Stimulated activated CD8-positive, alpha-beta memory T cell treated with anti-CD3 and anti-CD28 coated beads, Interleukin-15, amount 100 ng/mL, for 24 hours (primary cell): ENCODE measurements around the gene CYB5R4.
"Not testable (repeated sequence)": the region's sequence is repeated elsewhere in the genome, so short reads cannot be mapped to it uniquely, and the experiment has no call there.

ENCODE experiments used
- DNase-seq: peaks from one replicate; pipeline ENCODE4 v3.0.0-alpha.2; 2020; ENCODE audit warnings: low read depth

CYB5R4 gene

DNA sequence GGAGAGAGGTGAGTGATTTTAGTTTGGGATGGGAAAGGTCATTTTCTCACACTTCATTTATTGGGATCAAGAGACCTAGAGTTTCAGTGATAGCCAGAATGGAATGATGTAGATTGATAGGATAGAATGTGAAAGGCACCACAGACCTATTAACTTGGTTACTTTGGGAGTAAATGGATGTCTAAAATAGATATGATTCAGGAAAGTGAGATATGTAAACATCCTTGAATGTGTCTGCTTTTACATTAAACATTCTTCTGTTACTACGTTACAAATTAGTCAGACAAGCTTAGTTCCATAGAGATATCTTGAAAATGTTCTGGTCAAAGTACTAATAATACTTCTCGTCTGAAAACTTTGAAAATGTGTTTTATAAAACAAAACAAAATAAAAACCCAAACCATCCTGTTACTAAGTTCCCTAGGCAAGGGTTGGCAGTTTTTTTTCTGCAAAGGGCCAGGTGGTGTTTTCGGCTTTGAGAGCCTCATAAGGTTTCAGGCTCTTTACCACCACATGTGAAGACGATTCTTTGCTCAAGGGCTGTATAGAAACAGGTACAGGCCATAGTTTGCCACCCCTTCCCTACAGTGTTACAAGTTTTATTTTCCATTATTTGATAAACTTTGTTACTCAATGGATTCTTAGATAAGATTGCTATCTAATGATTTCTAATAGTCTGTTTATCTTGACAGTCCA, 3.4 kb downstream of the CYB5R4 start:
- no peak for DNase-seq

DNA sequence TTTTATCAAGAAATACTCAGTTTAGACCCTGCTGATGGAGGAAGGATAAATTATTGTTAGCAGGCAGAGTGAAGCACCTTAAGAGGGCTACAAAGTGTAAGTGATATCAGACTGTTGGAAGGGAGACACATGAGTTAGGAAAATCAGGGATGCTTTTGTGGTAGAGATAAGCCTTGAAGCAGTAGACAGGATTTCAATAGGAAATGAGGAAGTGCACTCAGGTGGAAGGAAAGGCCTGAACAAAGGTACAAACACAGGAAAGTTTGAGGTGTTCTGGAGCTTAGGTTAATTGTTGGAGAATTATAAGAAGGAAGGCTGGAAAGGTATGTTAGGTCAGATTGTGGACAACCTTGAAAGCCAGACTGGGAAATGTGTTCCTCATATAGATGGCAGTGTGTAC, 7.6 kb downstream of the CYB5R4 start:
- DNase-seq, result no peak

DNA sequence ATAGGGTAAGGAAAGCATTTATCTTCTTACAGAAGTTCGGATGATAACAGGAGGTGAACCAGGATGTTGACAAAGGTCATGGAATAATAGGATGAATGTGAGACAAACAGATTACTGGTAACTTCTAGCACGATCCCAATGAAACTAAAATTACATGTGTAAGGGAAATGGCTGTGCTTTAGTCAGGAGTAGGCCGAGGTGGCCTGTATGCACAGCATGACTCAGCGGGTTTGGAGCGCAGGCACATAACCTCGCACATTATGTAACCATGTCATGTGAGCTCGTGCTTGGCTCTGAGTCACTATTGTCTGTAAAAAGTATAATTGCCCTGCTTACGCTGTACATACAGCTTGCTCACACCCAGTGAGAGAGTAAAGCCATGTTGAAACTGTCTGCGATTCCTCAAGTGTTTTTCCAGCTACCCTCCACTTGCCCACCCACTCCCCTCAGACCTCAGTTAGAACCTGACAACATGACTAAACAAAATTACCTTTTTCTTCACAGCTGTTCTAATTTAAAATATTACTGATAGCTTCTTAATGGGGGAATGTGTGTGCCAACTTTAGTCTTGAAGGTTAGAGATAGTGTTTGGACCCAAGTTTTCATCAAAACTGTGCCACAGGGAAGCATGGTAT, 8.2 kb downstream of the CYB5R4 start:
- DNase-seq, result no peak

DNA sequence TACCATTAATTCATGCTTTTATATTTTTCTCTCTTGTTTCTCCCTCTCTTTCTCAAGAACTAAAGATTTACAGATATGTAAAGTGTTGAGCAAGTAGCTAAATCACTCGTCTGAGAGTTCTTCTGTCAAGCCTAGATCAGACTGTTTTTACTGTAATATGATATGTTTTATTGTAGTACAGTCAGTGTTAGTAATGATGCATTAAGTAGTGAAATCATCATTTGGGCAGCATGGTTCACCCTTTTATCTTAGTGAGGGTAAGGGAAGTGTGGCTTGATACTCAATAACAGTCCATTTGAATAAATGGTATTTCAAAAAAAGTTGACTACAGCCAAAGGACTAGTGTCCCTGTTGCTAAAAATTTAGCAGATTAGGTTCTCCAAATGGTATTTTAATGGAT, 9.2 kb downstream of the CYB5R4 start:
- DNase-seq, result no peak

DNA sequence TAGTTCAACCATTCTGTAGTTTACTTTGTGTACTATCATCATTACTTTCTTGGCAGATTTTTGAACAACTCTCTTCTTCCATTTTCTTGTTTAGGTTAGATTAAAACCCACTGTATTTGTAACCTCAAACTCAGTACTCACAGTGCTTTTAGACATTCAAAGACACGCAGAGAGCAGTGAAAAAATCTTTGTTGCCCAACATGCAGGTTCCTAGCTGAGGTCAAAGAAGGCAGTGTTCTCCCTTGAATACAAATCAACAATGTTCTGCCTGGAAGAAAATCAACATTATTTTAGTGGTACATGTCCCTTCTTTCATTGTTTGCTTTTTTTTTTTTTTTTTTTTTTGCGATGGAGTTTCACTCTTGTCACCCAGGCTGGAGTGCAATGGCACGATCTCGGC, 11.2 kb downstream of the CYB5R4 start:
- DNase-seq, result no peak

DNA sequence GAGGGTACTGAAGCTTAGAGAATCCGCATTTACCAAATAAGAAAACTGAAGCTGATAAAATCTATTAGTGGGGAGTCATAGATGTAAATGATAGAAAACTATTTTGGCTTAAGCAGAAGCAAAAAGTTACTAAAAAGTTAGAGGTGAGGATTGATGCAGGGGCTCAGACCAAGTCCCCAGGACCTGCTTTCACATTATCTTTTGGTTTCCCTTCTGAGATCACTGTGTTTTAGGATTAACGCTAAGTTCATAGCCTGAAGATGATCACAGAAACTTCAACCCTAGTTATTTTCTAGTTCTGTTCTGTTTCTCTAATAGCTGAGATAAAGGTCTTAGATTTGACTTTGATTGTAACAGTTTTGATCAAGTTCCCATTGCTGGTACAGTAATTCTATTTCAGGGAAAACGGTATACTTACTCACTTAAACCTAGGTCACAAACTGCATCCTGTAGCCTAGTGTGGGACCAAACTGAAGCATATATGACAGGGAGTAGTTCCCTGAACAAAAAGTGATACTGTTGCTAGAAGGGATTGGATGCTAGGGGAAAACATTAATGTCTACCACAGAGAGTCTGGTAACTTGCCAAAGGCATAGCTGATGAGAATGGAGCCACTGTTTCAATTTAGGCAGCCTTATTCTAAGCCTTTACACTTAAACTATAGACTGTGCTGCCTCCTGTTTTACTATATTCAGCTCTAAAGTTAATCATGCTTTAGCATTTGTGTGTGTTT, 13.1 kb downstream of the CYB5R4 start:
- no peak for DNase-seq

DNA sequence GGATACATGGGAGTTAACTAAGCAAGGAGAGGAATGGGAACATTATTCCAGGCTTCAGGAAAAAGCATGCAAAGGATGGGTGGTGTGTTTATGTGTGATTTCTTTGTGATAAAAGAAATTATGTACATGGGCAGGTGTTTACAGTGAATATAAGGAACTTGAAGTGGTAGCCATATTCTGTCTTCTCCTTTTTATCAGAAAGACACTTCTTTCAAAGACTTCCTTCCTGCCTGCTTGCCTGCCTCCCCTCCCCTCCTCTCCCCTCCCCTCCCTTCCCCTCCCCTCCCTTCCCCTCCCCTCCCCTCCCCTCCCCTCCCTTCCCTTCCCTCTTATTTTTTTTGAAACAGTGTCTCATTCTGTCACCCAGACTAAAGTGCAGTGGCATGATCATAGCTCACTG, 14.4 kb downstream of the CYB5R4 start:
- no peak for DNase-seq

DNA sequence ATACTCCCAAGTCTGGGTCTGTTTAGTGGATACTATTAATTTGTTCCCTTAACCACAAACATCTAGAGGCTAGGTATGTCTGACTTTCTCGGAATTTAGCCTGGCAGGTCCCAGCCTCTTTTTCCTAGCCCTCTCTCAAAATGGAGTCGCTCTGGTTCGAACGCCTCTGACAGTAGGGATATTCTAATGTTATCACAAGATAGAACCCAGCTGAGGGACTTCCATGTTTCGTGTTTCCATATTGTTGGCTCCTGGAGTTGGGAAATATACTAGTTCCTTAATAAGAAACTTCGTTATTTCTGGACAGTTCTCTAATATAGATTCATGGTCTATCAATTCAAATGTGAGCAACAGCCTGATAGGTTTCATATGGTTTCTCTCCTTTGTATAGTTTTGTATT, 16.4 kb downstream of the CYB5R4 start:
- DNase-seq, result no peak

DNA sequence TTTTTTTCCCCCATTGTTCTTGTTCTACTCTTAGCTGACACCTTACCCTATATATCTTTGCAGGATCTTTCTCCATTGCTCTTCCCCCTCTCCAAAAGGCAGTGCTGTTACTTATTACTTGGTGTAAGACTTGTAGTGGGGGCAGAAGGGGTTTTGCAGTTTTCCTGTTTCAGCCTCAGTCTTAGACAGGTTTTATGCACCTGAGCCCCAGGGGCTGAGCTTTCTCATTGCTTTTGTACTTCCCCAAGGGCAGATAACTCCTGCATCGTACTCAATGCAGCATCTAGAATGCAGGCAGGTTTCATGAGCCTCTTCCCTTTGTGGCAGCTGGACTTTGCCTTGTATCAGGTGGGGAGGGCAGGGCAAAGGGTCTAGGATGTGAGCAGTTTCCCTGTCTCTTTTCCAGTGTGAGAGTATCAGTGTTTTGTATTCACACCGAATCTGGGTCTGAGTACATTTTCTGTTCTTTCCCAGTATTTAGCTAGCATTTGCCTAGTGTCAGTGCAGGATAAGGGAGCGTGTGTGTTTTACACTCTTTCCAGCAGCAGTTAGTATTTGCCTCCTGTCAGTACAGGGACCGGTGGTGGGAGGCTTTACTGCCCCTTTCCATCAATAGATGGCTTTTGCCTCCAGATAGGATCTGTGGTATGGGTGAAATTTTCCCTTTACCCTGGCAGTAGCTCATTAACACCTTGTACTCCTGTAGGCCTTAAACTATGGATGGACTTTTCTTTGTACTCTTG, 19.6 kb downstream of the CYB5R4 start:
- DNase-seq, result no peak

DNA sequence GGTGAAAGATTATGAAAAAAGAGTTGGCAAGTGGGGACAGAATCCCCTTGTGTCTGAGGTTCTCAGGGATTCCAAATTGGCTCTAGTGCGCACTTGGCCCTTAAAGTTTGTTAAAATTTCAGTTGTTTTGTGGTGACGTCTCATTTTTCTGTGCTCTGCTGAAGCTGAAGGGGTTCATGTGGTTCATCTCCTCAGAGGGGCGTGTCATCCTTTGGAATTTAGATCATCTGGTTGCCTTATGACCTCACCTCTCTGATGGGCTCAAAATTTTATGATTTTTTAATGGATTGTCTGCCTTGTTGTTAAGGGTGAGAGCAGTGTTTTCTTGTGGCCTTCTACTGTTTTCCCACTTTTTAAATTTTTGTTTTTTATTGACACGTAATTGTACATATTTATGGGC, 20.3 kb downstream of the CYB5R4 start:
- no peak for DNase-seq

DNA sequence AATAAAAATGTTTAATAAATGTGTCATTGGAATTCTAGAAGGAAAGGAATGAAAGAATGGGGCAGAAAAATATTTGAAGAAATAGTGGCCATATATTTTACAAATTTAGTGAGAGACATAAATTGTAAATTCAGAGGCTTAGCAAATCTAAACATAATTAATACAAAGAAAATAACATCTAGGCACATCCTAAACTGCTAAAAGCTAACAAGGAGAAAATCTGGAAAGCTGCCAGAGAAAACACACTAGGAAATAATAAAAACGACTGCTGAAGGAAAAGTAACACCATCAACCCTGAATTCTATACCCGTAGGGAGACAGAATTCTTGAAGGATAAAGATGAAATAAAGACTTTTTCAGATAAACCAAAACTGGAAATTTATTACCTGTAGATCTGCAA, 23.8 kb downstream of the CYB5R4 start:
- DNase-seq, result no peak

DNA sequence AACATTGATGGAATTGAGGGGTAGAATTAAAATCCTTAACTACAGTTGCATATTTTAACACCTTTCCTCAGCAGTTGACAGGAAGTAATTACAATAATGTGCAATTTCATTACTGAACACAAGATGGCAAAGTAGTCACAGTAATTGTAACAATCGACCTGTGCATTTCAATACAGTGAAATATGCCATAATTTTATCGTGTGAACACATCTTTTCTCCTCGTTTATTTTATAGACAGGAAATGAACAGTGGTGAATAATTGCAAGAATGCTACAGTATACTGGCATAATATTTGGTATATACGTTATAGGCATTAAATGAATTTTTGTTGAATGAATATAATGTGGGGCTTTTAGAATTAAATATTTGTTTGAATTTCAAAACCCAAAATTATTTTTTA, 25.0 kb downstream of the CYB5R4 start:
- no peak for DNase-seq

DNA sequence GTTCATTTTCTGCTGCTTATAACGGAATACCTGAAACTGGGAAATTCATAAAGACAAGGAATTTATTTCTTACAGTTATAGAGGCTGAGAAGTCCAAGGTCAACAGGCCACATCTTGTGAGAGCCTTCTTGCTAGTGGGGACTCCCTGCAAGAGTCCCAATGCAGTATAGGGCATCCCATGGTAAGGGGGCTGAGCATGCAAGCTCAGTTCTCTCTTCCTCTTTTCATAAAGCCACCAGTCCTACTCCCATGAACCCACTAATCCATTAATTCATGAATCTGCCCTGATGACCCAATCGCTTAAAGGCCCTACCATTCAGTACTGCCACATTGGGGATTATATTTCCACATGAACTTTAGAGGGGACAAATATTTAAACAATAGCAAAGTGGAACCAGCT, 26.5 kb downstream of the CYB5R4 start:
- no peak for DNase-seq

DNA sequence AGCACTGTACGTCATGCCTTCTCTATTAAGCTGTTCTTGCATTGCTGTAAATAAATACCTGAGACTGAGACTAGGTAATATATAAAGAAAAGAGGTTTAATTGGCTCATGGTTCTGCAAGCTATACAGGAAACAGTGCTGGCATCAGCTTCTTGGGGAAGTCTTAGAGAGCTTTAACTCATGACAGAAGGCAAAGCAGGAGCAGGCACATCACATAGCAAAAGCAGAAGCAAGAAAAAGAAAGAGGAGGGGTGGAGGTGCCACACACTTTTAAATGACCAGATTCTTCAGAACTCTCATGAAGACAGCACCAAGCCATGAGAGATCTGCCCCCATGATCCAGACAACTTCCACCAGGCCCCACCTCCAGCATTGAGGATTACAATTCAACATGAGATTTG, 30.1 kb downstream of the CYB5R4 start:
- DNase-seq, result no peak

DNA sequence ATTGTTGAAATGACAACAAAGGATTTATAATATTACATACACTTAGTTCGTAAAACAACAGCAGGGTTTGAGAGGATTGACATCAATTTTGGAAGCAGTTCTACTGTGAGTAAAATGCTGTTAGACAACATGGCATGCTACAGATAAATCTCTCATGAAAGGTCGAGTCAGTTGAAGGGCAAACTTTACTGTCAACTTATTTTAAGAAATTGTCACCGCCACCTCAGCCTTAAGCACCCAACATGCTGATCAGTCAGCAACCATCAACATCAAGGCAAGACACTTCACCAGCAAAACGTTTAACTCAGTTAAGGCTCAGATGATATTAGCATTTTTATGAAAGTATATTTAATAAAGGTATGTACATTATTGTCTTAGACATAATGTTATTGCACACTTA, 31.0 kb downstream of the CYB5R4 start:
- no peak for DNase-seq

DNA sequence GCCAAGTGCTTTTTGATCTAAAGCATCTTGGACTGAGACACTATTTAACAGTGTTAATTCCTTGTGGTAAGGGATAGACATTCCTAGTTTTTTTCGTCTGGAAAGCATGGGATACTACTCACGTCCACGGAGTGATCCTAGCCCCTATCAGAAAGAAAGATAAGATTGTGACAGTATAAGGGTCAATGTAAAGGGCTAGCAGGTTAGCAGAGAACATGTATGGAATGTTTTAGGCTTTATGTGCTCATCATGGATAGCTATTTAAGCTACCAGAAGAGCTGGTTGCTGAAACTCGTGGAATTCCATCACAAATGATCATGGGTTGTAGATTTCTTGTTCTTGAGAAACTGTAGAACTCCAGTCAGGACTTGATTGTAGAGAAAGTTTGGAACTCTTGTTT, 32.1 kb downstream of the CYB5R4 start:
- DNase-seq, result no peak

DNA sequence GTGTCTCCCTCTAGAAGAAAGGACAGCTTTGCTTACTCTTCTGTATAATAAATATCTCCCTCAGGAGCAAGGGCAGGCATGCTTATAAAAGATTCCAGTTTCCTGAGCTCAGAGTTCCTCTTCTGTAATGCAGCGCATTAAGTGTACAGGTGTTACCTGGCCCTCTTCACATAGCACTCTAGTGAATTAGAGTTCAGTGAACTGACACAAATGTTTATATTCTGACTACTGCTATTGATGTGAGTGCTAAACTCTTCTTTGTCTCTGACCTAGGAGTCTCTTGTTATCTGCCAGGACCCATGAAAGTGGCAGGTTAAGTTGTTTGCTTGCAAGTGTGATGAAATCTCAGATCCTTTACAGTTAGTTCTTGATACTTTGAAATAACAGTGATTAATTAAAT, 33.5 kb downstream of the CYB5R4 start:
- no peak for DNase-seq

DNA sequence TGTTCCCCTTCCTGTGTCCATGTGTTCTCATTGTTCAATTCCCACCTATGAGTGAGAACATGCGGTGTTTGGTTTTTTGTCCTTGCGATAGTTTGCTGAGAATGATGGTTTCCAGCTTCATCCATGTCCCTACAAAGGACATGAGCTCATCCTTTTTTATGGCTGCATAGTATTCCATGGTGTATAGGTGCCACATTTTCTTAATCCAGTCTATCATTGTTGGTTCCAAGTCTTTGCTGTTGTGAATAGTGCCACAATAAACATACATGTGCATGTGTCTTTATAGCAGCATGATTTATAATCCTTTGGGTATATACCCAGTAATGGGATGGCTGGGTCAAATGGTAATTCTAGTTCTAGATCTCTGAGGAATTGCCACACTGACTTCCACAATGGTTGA, 37.6 kb downstream of the CYB5R4 start:
- DNase-seq, result not testable (repeated sequence)

DNA sequence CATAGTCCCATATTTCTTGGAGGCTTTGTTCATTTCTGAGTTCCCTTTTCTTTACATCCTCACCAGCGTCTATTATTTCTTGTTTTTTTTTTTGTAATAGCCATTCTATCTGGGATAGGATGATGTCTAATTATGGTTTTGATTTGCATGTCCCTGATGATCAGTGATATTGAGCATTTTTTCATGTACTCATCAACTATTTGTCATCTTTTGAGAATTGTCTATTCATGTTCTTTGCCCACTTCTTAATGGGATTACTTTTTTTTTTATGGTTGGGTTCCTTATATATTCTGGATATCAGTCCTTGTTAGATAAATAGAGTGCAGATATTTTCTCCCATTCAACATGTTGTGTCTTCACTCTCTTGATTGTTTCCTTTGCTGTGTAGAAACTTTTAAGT, 42.1 kb downstream of the CYB5R4 start:
- DNase-seq, result no peak

DNA sequence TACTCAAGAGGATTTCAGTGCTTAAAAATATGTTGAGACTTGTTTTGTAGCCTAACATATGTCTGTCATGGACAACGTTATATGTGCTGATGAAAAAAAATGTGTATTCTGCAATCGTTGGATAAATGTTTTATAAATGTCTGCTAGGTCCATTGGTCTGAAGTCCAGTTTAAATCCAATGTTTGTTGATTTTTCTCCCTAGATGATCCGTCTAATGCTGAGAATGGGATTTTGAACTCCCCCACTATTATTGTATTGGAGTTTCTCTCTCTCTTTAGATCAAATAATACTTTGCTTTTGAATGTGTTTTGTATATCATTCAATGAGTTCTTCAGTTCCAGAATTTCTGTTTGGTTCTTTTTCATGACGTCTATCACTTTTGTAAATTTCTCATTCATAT, 44.9 kb downstream of the CYB5R4 start:
- DNase-seq, result no peak

DNA sequence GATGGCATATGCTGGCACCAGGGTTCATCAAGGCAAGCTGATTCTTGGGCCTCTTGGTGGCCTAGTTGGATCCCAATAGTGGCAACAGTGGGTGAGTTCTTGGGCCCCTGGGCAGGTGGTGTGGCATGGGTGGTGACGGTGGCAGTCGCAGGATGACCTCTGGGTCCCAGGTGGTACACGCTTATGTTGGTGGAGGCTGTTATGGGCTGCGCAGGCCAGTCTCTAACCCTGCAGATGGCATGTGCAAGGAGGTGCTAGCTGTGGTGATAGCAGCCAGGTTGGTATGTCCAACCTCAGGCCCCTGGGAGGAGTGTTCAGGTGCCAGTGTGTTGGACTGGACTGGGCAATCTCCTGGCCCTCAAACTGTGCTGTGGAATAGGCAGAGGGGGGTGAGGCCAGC, 46.2 kb downstream of the CYB5R4 start:
- no peak for DNase-seq

DNA sequence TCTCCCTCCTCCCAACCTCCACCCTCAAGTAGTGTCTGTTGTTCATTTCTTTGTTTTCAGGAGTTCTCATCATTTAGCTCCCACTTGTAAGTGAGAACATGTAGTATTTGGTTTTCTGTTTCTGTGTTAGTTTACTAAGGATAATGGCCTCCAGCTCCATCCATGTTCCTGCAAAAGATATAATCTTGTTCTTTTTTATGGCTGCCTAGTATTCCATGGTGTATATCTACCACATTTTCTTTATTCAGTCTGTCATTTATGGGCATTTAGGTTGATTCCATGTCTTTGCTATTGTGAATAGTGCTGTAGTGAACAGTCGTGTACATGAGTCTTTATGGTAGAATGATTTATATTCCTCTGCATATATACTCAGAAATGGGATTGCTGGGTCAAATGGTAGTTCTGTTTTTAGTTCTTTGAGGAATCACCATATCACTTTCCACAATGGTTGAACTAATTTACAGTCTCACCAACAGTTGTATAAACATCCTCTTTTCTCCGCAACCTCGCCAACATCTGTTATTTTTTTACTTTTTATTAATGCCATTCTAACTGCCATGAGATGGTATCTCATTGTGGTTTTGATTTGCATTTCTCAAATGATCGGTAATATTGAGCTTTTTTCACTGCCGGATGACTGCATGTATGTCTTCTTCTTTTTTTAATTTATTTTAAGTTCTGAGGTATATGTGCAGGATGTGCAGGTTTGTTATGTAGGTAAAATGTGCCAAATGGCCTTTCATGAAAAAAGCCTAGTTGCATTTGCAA, 48.3 kb downstream of the CYB5R4 start:
- DNase-seq, result not testable (repeated sequence)
